Activated CD8-positive, alpha-beta memory T cell treated with anti-CD3 and anti-CD28 coated beads for 1 hour (primary cell): ENCODE data around the gene YIPF6.
"Not testable (repeated sequence)": the region's sequence is repeated elsewhere in the genome, so short reads cannot be mapped to it uniquely, and the experiment has no call there.

Experiments
- DNase-seq, 2 donors: peaks; one replicate each; pipeline ENCODE4 v3.0.0-alpha.2; 2020; ENCODE audit warnings: low read depth in 1 of 2; ENCODE audit errors: extremely low read depth in 1 of 2

YIPF6 gene

GRCh38 chrX:68498508-68499379 lies at the start of gene YIPF6:
YIPF6 (plus strand) TSS chrX:68499051; CDS start chrX:68499067, 16 bp downstream.
- DNase-seq = peak in 1 of 2 donors; percentile 42

- no peak for DNase-seq
Observed at GRCh38 chrX:68451720-68452119, 47.1 kb upstream of the YIPF6 start.

GRCh38 chrX:68454476-68455150 lies 44.2 kb upstream of the YIPF6 start:
- no peak for DNase-seq

GRCh38 chrX:68455151-68455510 lies 43.7 kb upstream of the YIPF6 start:
- no peak for DNase-seq

- DNase-seq = no peak
Observed at GRCh38 chrX:68461093-68461492, 37.8 kb upstream of the YIPF6 start.

- no peak for DNase-seq
Observed at GRCh38 chrX:68461576-68461975, 37.3 kb upstream of the YIPF6 start.

- no peak for DNase-seq
Observed at GRCh38 chrX:68462197-68462596, 36.7 kb upstream of the YIPF6 start.

- DNase-seq = no peak
Observed at GRCh38 chrX:68462653-68463052, 36.2 kb upstream of the YIPF6 start.

- no peak for DNase-seq
Observed at GRCh38 chrX:68463880-68464279, 35.0 kb upstream of the YIPF6 start.

- DNase-seq = no peak
Observed at GRCh38 chrX:68464796-68465195, 34.1 kb upstream of the YIPF6 start.

- DNase-seq = no peak
Observed at GRCh38 chrX:68480969-68481368, 17.9 kb upstream of the YIPF6 start.

GRCh38 chrX:68486198-68486597 lies 12.7 kb upstream of the YIPF6 start:
- not testable (repeated sequence) for DNase-seq

GRCh38 chrX:68487254-68487653 lies 11.6 kb upstream of the YIPF6 start:
- no peak for DNase-seq

GRCh38 chrX:68487924-68488323 lies 10.9 kb upstream of the YIPF6 start:
- no peak for DNase-seq

- DNase-seq = no peak
Observed at GRCh38 chrX:68488657-68489056, 10.2 kb upstream of the YIPF6 start.

GRCh38 chrX:68490644-68491043 lies 8.2 kb upstream of the YIPF6 start:
- no peak for DNase-seq

- DNase-seq = no peak
Observed at GRCh38 chrX:68492583-68492982, 6.3 kb upstream of the YIPF6 start.

- not testable (repeated sequence) for DNase-seq
Observed at GRCh38 chrX:68493776-68494175, 5.1 kb upstream of the YIPF6 start.

GRCh38 chrX:68498044-68498507 lies 775 bp upstream of the YIPF6 start:
- no peak for DNase-seq

GRCh38 chrX:68499543-68500504 lies 973 bp downstream of the YIPF6 start:
- no peak for DNase-seq
